OCI-LY1 (cell line): ENCODE measurements around the gene CD22.
"Not testable (repeated sequence)": the region's sequence is repeated elsewhere in the genome, so short reads cannot be mapped to it uniquely, and the experiment has no call there.

Experiments used
- H2AFZ ChIP-seq: fragments of 200-600 bp; sonication (generic), shearing (Covaris generic); 2 replicates; pipeline ENCODE4 v1.6.0; 2014; ENCODE audit warnings: antibody characterized with exemption, mild to moderate bottlenecking, low read length
- H3F3A ChIP-seq: fragments of 200-600 bp; sonication (generic), shearing (Covaris generic); 2 replicates; pipeline ENCODE4 v1.6.0; 2014; ENCODE audit warnings: mild to moderate bottlenecking, antibody characterized with exemption, low read length, moderate library complexity; ENCODE audit not compliant: insufficient read depth
- H3K27ac ChIP-seq: fragments of 200-600 bp; sonication (generic); 2 replicates; pipeline ENCODE4 v1.5.1; 2014; ENCODE audit warnings: low read length, mixed run types, mild to moderate bottlenecking, low read depth; ENCODE audit not compliant: poor library complexity, severe bottlenecking
- H3K27me3 ChIP-seq: fragments of 200-600 bp; sonication (generic); 2 replicates; pipeline ENCODE4 v1.6.0; 2014; ENCODE audit warnings: antibody characterized with exemption, mild to moderate bottlenecking, low read length, moderate library complexity; ENCODE audit not compliant: insufficient read depth
- H3K36me3 ChIP-seq: fragments of 200-600 bp; sonication (generic); 2 replicates; pipeline ENCODE4 v1.6.1; 2014; ENCODE audit warnings: mild to moderate bottlenecking, antibody characterized with exemption, low read length, moderate library complexity, mixed read lengths; ENCODE audit not compliant: insufficient read depth
- H3K4me1 ChIP-seq: fragments of 200-600 bp; sonication (generic); 2 replicates; pipeline ENCODE4 v1.5.1; 2014; ENCODE audit warnings: mild to moderate bottlenecking, low read length, moderate library complexity; ENCODE audit not compliant: insufficient read depth, severe bottlenecking
- H3K4me2 ChIP-seq: fragments of 200-600 bp; sonication (generic), shearing (Covaris generic); 2 replicates; pipeline ENCODE4 v1.6.1; 2014; ENCODE audit warnings: low read length
- H3K4me3 ChIP-seq: fragments of 200-600 bp; sonication (generic); 2 replicates; pipeline ENCODE4 v1.5.1; 2014; ENCODE audit warnings: low read length, low read depth, mild to moderate bottlenecking, mixed read lengths; ENCODE audit not compliant: poor library complexity, severe bottlenecking
- H3K79me2 ChIP-seq: fragments of 200-600 bp; shearing (Covaris generic); 2 replicates; pipeline ENCODE4 v1.6.1; 2016; ENCODE audit warnings: mixed run types, low read length, mixed read lengths; ENCODE audit not compliant: insufficient read depth
- H3K9ac ChIP-seq: fragments of 200-600 bp; sonication (generic), shearing (Covaris generic); 2 replicates; pipeline ENCODE4 v1.6.1; 2014; ENCODE audit warnings: mild to moderate bottlenecking, low read length, mixed read lengths
- H3K9me2 ChIP-seq: fragments of 200-600 bp; sonication (generic), shearing (Covaris generic); 2 replicates; pipeline ENCODE4 v1.6.1; 2014; ENCODE audit warnings: low read depth, mild to moderate bottlenecking, low read length, mixed read lengths
- H3K9me3 ChIP-seq: fragments of 200-600 bp; shearing (Covaris generic); 2 replicates; pipeline ENCODE4 v1.6.1; 2014; ENCODE audit warnings: low read length, mixed read lengths
- H4K20me1 ChIP-seq: fragments of 200-600 bp; sonication (generic), shearing (Covaris generic); 2 replicates; pipeline ENCODE4 v1.6.0; 2016; ENCODE audit warnings: mild to moderate bottlenecking, low read length; ENCODE audit not compliant: insufficient read depth
- CTCF ChIP-seq: fragments of 200-600 bp; sonication (generic), shearing (Covaris generic); IDR thresholded peaks from 2 replicates; pipeline ENCODE4 v1.5.1; 2017; ENCODE audit warnings: mild to moderate bottlenecking, antibody characterized with exemption, low read length, moderate library complexity, mixed read lengths
- EZH2 ChIP-seq: fragments of 200-600 bp; sonication (generic), shearing (Covaris generic); IDR thresholded peaks from 2 replicates; pipeline ENCODE4 v1.8.0; 2017; ENCODE audit warnings: borderline replicate concordance, mixed run types, mild to moderate bottlenecking, antibody characterized with exemption, low read length, moderate library complexity, mixed read lengths

The CD22 gene

GRCh38 chr19:35355791-35356460 is 26.9 kb downstream of the CD22 start:
- H3F3A ChIP-seq: no peaks in the 10 kb centered on the region
- no peaks in the 10 kb centered on the region for H4K20me1 ChIP-seq
- no peak overlapping the region for H3K4me2 ChIP-seq
- TF ChIP-seq CTCF (no peak), EZH2 (no peak)
- no peaks in the 10 kb centered on the region for H3K27me3 ChIP-seq
- no peaks in the 10 kb centered on the region for H3K36me3 ChIP-seq
- no peak overlapping the region for H3K4me3 ChIP-seq
- H3K9me3 ChIP-seq: no peaks in the 10 kb centered on the region
- no peaks in the 10 kb centered on the region for H3K4me1 ChIP-seq
- H3K27ac ChIP-seq: no peak overlapping the region
- H3K79me2 ChIP-seq: no peaks in the 10 kb centered on the region
- no peaks in the 10 kb centered on the region for H3K9me2 ChIP-seq
- no peak overlapping the region for H2AFZ ChIP-seq
- H3K9ac ChIP-seq: no peak overlapping the region

- Histone ChIP-seq H3K27me3 (no peaks in the 10 kb centered on the region), H3K9ac (no peak within 1 kb of the TSS), H3K9me3 (no peaks in the 10 kb centered on the region), H4K20me1 (no peaks in the 10 kb centered on the region), H3K79me2 (no peaks in the 10 kb centered on the region), H3K36me3 (no peaks in the 10 kb centered on the region), H3K27ac (no peak within 1 kb of the TSS), H3K9me2 (no peaks in the 10 kb centered on the region), H3F3A (no peaks in the 10 kb centered on the region), H2AFZ (no peak within 1 kb of the TSS), H3K4me1 (no peaks in the 10 kb centered on the region), H3K4me3 (no peak within 1 kb of the TSS), H3K4me2 (no peak within 1 kb of the TSS)
- TF ChIP-seq CTCF (no peak), EZH2 (no peak)
These were observed 29.0 kb downstream of the CD22 start, which contains the start of gene FFAR3 for GRCh38 chr19:35357867-35358573. Gene FFAR3 (plus strand): TSS chr19:35358460. CDS start chr19:35358891, 431 bp downstream.

- not testable (repeated sequence) for H3K27me3 ChIP-seq, H3K9ac ChIP-seq, H3K79me2 ChIP-seq, H3F3A ChIP-seq, H4K20me1 ChIP-seq, H2AFZ ChIP-seq, H3K36me3 ChIP-seq, H3K9me3 ChIP-seq, H3K27ac ChIP-seq, H3K4me2 ChIP-seq, H3K4me1 ChIP-seq, H3K4me3 ChIP-seq, H3K9me2 ChIP-seq
These were observed 29.8 kb downstream of the CD22 start for GRCh38 chr19:35358834-35359233.

GRCh38 chr19:35359395-35359794 is 30.4 kb downstream of the CD22 start:
- H3K27me3 ChIP-seq, H3K36me3 ChIP-seq, H3K79me2 ChIP-seq, H3F3A ChIP-seq, H3K4me1 ChIP-seq, H3K9ac ChIP-seq, H3K4me3 ChIP-seq, H4K20me1 ChIP-seq, H2AFZ ChIP-seq, H3K4me2 ChIP-seq, H3K9me2 ChIP-seq, H3K27ac ChIP-seq, H3K9me3 ChIP-seq: not testable (repeated sequence)

- not testable (repeated sequence) for H3K9me2 ChIP-seq, H3K9ac ChIP-seq, H3K4me1 ChIP-seq, H2AFZ ChIP-seq, H4K20me1 ChIP-seq, H3K27me3 ChIP-seq, H3K79me2 ChIP-seq, H3K27ac ChIP-seq, H3K4me2 ChIP-seq, H3K36me3 ChIP-seq, H3K4me3 ChIP-seq, H3K9me3 ChIP-seq, H3F3A ChIP-seq
These were observed 31.1 kb downstream of the CD22 start for GRCh38 chr19:35360081-35360480.
